ENCODE data around the gene GIMAP5. TPM values are rescaled to one million over a fixed set of nuclear protein-coding genes. Genes with fewer than 3 reads are reported as not detected.
A peak's percentile ranks its signal among the peaks of the same experiment; 100 is the strongest.

GIMAP5 gene
- total and polyA plus RNA-seq, 2 of the 13 experiments (the other 11 are each of a cell fraction or from before 2014, with no cell fraction given) = not detected

DNA sequence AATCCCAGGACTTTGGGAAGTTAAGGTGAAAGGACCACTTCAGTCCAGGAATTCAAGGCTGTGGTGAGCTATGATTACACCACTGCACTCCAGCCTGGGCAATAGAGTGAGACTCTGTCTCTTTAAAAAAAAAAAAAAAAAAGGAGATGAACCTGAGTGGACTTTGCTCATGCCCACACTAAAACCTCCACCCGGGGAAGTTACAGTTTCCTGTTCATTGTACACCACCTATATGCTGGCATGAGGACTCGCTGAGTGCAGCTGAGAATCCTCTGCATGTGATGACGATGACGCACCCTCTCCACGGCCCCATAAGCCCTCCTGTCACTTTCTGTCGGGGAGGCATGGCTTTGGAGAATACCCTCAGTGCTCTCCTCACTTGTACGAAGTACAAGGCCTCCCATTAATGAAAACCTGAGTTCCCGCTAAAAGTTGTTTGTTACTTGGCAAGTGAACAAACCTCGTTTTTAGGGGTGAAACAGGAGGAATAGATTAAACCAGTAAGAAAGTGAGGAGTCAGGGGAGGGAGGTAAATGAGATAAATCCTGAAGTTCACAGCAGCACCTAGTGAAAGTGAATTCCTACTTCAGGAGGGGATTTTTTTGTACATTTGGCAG lies 47.0 kb downstream of the GIMAP5 start (continued):
- TF ChIP-seq TFDP1 (CRISPR knock-in tag; IDR thresholded peaks at IDR 0.05; ENCODE audit: borderline replicate concordance) (no peak), SCMH1 (CRISPR knock-in tag; IDR thresholded peaks at IDR 0.05; ENCODE audit: borderline replicate concordance) (no peak), ZBTB7A (CRISPR knock-in tag; IDR thresholded peaks at IDR 0.05) (no peak), SNAPC2 (CRISPR knock-in tag; IDR thresholded peaks at IDR 0.05) (no peak)
- TF ChIP-seq, protein P1, sequence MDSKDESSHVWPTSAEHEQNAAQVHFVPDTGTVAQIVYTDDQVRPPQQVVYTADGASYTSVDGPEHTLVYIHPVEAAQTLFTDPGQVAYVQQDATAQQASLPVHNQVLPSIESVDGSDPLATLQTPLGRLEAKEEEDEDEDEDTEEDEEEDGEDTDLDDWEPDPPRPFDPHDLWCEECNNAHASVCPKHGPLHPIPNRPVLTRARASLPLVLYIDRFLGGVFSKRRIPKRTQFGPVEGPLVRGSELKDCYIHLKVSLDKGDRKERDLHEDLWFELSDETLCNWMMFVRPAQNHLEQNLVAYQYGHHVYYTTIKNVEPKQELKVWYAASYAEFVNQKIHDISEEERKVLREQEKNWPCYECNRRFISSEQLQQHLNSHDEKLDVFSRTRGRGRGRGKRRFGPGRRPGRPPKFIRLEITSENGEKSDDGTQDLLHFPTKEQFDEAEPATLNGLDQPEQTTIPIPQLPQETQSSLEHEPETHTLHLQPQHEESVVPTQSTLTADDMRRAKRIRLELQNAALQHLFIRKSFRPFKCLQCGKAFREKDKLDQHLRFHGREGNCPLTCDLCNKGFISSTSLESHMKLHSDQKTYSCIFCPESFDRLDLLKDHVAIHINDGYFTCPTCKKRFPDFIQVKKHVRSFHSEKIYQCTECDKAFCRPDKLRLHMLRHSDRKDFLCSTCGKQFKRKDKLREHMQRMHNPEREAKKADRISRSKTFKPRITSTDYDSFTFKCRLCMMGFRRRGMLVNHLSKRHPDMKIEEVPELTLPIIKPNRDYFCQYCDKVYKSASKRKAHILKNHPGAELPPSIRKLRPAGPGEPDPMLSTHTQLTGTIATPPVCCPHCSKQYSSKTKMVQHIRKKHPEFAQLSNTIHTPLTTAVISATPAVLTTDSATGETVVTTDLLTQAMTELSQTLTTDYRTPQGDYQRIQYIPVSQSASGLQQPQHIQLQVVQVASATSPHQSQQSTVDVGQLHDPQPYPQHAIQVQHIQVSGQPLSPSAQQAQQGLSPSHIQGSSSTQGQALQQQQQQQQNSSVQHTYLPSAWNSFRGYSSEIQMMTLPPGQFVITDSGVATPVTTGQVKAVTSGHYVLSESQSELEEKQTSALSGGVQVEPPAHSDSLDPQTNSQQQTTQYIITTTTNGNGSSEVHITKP (CRISPR knock-in tag; IDR thresholded peaks at IDR 0.05; ENCODE audit: low read depth) = no peak
- TF ChIP-seq, protein P2, sequence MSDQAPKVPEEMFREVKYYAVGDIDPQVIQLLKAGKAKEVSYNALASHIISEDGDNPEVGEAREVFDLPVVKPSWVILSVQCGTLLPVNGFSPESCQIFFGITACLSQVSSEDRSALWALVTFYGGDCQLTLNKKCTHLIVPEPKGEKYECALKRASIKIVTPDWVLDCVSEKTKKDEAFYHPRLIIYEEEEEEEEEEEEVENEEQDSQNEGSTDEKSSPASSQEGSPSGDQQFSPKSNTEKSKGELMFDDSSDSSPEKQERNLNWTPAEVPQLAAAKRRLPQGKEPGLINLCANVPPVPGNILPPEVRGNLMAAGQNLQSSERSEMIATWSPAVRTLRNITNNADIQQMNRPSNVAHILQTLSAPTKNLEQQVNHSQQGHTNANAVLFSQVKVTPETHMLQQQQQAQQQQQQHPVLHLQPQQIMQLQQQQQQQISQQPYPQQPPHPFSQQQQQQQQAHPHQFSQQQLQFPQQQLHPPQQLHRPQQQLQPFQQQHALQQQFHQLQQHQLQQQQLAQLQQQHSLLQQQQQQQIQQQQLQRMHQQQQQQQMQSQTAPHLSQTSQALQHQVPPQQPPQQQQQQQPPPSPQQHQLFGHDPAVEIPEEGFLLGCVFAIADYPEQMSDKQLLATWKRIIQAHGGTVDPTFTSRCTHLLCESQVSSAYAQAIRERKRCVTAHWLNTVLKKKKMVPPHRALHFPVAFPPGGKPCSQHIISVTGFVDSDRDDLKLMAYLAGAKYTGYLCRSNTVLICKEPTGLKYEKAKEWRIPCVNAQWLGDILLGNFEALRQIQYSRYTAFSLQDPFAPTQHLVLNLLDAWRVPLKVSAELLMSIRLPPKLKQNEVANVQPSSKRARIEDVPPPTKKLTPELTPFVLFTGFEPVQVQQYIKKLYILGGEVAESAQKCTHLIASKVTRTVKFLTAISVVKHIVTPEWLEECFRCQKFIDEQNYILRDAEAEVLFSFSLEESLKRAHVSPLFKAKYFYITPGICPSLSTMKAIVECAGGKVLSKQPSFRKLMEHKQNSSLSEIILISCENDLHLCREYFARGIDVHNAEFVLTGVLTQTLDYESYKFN (CRISPR knock-in tag; conservative IDR thresholded peaks at IDR 0.05) = peak; percentile 54
